Loucy (cell line): ENCODE measurements around the gene S100G.
"Not testable (repeated sequence)": the region's sequence is repeated elsewhere in the genome, so short reads cannot be mapped to it uniquely, and the experiment has no call there.

ENCODE experiments used
- H2AFZ ChIP-seq: fragments of 200-600 bp; sonication (generic); 2 replicates; pipeline ENCODE4 v1.6.0; 2016; ENCODE audit warnings: antibody characterized with exemption, mild to moderate bottlenecking, low read length, moderate library complexity
- H3F3A ChIP-seq: fragments of 200-600 bp; 2 replicates; pipeline ENCODE4 v1.6.0; 2016; ENCODE audit warnings: antibody characterized with exemption, low read depth, mild to moderate bottlenecking
- H3K27me3 ChIP-seq: fragments of 200-600 bp; sonication (generic); 2 replicates; pipeline ENCODE4 v1.6.1; 2014; ENCODE audit warnings: low read length, mild to moderate bottlenecking; ENCODE audit not compliant: insufficient read depth, poor library complexity, severe bottlenecking
- H3K36me3 ChIP-seq: fragments of 200-600 bp; sonication (generic); 2 replicates; pipeline ENCODE4 v1.6.1; 2016; ENCODE audit warnings: low read length; ENCODE audit not compliant: insufficient read depth
- H3K4me1 ChIP-seq: fragments of 200-600 bp; sonication (generic); 2 replicates; pipeline ENCODE4 v1.5.1; 2014; ENCODE audit warnings: low read length, mild to moderate bottlenecking; ENCODE audit not compliant: insufficient read depth, poor library complexity, severe bottlenecking
- H3K4me2 ChIP-seq: fragments of 200-600 bp; sonication (generic); 2 replicates; pipeline ENCODE4 v1.6.0; 2014; ENCODE audit warnings: antibody characterized with exemption, low read length, low read depth, mild to moderate bottlenecking; ENCODE audit not compliant: poor library complexity, severe bottlenecking
- H3K4me3 ChIP-seq: fragments of 200-600 bp; sonication (generic); 2 replicates; pipeline ENCODE4 v1.5.1; 2014; ENCODE audit warnings: low read length, mild to moderate bottlenecking, mixed read lengths; ENCODE audit not compliant: poor library complexity, severe bottlenecking
- H3K79me2 ChIP-seq: fragments of 200-600 bp; sonication (generic); 2 replicates; pipeline ENCODE4 v1.6.1; 2014; ENCODE audit warnings: low read length; ENCODE audit not compliant: insufficient read depth
- H3K9ac ChIP-seq: fragments of 200-600 bp; sonication (generic); 2 replicates; pipeline ENCODE4 v1.6.0; 2014; ENCODE audit warnings: mild to moderate bottlenecking, low read depth, low read length, moderate library complexity; ENCODE audit not compliant: poor library complexity, severe bottlenecking
- H3K9me2 ChIP-seq: fragments of 200-600 bp; sonication (generic); replicated peaks from 2 replicates; pipeline ENCODE4 v1.6.1; 2016; ENCODE audit warnings: low read depth, low read length, mixed read lengths
- H3K9me3 ChIP-seq: fragments of 200-600 bp; sonication (generic); 2 replicates; pipeline ENCODE4 v1.6.1; 2014; ENCODE audit warnings: mild to moderate bottlenecking, antibody characterized with exemption, low read length, low read depth; ENCODE audit not compliant: insufficient read depth
- H4K20me1 ChIP-seq: fragments of 200-600 bp; sonication (generic); 2 replicates; pipeline ENCODE4 v1.6.0; 2014; ENCODE audit warnings: antibody characterized with exemption, low read length, mild to moderate bottlenecking; ENCODE audit not compliant: insufficient read depth, poor library complexity, severe bottlenecking
- EZH2phosphoT487 ChIP-seq: fragments of 200-600 bp; IDR thresholded peaks from 2 replicates; pipeline ENCODE4 v1.6.1; 2018; ENCODE audit warnings: antibody characterized with exemption, mild to moderate bottlenecking, moderate library complexity, borderline replicate concordance
- TF ChIP-seq, protein P1 (sequence below): fragments of 200-600 bp; sonication (generic); conservative IDR thresholded peaks from 2 replicates; pipeline ENCODE4 v1.5.1; 2014; ENCODE audit warnings: mild to moderate bottlenecking, antibody characterized with exemption, low read length

S100G gene

GRCh38 chrX:16649858-16650257 lies at the start of gene S100G:
Gene S100G (plus strand): TSS chrX:16650158. CDS start chrX:16651007, 849 bp downstream.
- TF ChIP-seq, protein P1, sequence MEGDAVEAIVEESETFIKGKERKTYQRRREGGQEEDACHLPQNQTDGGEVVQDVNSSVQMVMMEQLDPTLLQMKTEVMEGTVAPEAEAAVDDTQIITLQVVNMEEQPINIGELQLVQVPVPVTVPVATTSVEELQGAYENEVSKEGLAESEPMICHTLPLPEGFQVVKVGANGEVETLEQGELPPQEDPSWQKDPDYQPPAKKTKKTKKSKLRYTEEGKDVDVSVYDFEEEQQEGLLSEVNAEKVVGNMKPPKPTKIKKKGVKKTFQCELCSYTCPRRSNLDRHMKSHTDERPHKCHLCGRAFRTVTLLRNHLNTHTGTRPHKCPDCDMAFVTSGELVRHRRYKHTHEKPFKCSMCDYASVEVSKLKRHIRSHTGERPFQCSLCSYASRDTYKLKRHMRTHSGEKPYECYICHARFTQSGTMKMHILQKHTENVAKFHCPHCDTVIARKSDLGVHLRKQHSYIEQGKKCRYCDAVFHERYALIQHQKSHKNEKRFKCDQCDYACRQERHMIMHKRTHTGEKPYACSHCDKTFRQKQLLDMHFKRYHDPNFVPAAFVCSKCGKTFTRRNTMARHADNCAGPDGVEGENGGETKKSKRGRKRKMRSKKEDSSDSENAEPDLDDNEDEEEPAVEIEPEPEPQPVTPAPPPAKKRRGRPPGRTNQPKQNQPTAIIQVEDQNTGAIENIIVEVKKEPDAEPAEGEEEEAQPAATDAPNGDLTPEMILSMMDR = no peak
- no peak for TF ChIP-seq EZH2phosphoT487
- Histone ChIP-seq H3K9me2 (no peaks in the 10 kb centered on the region), H3K27me3 (no peaks in the 10 kb centered on the region), H3F3A (no peaks in the 10 kb centered on the region), H3K36me3 (no peaks in the 10 kb centered on the region), H4K20me1 (no peaks in the 10 kb centered on the region), H3K9ac (no peak within 1 kb of the TSS), H3K4me2 (no peak within 1 kb of the TSS), H3K4me1 (no peaks in the 10 kb centered on the region), H2AFZ (no peak within 1 kb of the TSS), H3K4me3 (no peak within 1 kb of the TSS), H3K9me3 (no peaks in the 10 kb centered on the region), H3K79me2 (no peaks in the 10 kb centered on the region)

DNA sequence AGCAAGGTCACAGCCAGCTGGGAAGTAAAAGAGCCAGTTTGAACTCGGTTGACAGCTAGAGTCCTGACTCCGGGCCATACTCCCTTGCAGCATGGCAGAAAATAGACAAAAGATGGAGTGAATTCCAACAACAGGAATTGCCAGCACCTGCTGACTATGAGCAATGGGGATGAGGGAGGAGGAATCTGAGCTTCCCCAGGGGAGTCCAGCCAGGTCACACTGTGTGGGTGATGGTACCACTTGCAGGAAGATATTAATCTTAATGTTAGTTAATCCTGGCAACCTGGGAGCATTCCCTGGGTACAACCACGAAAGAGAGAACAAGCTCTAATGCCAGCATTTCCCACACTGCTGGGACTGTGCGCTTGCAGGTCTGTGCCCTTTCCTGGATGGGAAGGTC lies 48.1 kb upstream of the S100G start:
- Histone ChIP-seq H3K9ac (no peak overlapping the region), H3K79me2 (no peaks in the 10 kb centered on the region), H3K27me3 (no peaks in the 10 kb centered on the region), H2AFZ (no peak overlapping the region), H3K4me2 (no peak overlapping the region), H3K4me1 (no peaks in the 10 kb centered on the region), H3K36me3 (no peaks in the 10 kb centered on the region), H3K4me3 (no peak overlapping the region), H4K20me1 (no peaks in the 10 kb centered on the region), H3F3A (no peaks in the 10 kb centered on the region), H3K9me2 (no peaks in the 10 kb centered on the region), H3K9me3 (no peaks in the 10 kb centered on the region)
- TF ChIP-seq, protein P1 = no peak
- TF ChIP-seq EZH2phosphoT487 = no peak

- H3K36me3 ChIP-seq, H3F3A ChIP-seq, H3K9me2 ChIP-seq, H3K4me2 ChIP-seq, H4K20me1 ChIP-seq, H3K9me3 ChIP-seq, H3K4me1 ChIP-seq, H3K4me3 ChIP-seq, H3K27me3 ChIP-seq, H3K9ac ChIP-seq, H3K79me2 ChIP-seq, H2AFZ ChIP-seq: not testable (repeated sequence)
These were observed 46.7 kb upstream of the S100G start for GRCh38 chrX:16603235-16603634.

DNA sequence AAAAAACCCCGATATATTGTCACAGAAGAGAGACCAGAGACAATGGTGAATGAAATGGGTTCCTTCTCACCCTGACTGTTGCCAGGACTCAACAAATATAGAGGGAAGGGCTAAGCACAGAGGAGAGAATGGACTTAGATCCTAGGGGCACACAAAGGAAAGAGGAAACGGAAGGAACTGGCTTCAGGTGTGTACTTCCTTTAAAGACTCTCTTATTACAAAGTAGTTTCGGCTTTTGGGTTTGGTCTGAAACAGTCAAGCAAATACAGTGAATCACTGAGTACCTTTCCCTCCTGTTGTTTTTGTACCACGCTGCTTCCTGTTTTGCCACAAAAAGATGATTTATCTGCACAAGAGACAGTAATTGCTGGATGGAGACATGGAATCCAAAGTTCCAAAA lies 46.1 kb upstream of the S100G start:
- Histone ChIP-seq H2AFZ (no peak overlapping the region), H3K79me2 (no peaks in the 10 kb centered on the region), H3K9me3 (no peaks in the 10 kb centered on the region), H3K27me3 (no peaks in the 10 kb centered on the region), H3K9ac (no peak overlapping the region), H3K9me2 (no peaks in the 10 kb centered on the region), H3K4me1 (no peaks in the 10 kb centered on the region), H3K4me2 (no peak overlapping the region), H4K20me1 (no peaks in the 10 kb centered on the region), H3K4me3 (no peak overlapping the region), H3K36me3 (no peaks in the 10 kb centered on the region), H3F3A (no peaks in the 10 kb centered on the region)
- TF ChIP-seq, protein P1 = no peak
- no peak for TF ChIP-seq EZH2phosphoT487
